HG03045 (cell line): ENCODE measurements around the gene CKB.

Source experiments
- ATAC-seq: cut with Tn5 transposase; IDR thresholded peaks from one replicate; pipeline ENCODE4 v1.9.1; 2021; ENCODE audit warnings: mild to moderate bottlenecking, moderate library complexity; ENCODE audit not compliant: unreplicated experiment

The CKB gene

DNA sequence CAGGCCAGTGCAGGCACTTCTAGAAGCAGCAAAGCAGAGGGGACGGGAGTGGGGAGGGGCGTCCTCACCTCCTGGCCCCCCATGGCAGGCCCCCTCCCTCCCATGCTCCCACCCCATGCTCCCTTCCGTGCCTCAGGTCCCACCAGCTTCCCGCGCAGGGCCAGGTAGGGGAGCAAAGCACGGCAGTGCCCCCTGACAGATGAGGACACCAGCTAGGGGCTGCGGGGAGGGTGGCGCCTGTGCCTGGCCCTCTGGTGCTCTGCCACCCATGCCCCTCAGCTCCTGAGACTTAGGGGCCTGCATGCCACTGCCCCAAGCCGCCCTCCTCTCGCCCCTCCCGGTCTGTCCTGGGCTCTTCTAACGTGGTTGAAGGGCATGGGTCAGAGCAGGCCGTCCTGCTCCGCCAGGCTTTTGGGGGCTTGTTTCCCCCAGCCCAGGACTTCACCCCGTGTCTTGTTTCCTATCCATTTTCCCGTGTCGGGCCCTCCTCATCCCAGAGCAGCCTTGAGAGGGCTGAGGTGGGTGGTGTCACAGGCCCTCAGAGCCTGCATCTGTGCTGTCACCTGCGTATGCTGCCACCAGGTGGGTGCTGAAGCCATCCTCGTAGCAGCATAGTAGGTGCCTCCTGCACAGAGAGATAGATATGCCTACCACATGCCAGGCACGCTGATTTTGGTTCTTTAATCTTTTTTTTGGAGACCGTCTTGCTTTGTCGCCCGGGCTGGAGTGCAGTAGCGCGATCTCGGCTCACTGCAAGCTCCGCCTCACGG, 16.6 kb upstream of the CKB start:
- ATAC-seq: no peak

DNA sequence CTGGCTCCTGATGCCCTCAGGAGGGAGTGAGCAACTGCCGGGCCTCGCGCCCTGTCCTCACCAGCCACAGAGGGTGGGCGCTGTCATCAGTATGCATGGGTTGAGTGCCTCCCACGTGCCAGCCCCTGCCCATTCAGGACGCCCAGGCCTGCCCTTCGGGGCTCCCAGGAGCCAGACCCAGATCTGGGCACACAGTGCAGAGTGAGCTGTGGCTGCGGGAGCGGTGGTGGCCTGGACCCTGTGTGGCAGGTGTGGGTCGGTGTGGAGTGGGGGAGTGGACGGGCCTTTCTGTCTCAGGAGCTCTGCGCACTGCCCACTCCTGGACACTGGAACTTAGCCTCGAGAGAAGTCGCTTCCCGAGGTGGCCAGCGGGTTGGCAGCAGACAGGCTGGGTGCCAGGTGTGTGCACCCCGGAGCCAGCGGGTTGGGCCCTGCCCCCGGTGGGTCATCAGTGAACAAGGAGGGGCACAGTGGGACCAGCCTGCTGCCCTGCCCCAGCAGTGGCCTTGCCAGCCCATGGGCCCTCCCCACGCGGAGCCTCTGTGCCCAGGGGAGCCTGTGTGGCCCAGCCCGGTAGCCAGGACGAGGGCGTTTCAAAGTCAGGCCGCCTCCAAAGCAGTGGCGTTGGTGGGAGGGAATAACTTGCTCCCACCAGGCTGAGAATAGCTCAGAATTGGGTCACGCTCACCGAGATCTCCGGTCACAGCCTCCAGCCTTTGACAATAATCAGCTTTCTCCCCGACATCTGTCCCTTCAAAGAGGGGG, 15.8 kb upstream of the CKB start:
- no peak for ATAC-seq

DNA sequence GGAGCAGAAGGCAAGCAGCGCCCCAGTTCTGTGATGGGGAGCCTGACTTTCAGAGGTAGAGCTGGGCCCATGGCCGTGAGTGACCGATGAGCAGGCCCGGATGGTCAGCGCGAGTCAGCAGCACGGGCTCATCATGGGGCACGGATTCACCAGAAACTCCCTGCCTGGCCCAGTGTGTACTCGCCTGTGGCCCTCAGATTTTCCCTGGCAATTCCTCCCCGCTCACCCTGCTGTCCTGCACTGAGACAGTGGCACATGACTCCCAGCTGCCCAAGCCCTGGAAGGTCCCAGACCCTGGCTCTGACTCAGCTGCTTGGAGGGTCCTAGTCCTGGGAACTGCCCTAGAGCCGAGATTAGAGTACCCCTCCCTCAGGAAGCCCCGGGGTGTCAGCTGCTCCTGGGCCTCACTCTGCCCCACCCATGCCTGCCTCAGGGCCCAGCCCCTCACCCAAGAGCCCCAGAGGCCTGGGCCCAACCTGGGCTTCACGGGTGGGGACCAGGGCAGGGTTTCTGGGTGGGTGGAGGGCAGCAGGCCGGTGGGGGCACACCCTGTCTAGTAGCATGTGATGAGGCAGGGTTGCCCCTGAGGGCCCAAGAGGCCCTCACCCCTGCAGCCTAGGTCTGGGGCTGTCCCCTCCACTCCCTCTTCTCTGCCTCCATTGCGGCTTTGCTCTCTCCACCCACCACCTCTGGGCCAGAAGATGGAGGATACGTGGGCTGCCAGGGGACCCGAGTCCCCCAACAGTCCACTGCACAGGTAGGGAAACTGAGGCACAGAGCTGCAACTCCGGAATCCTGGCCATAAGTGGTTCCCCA, 14.8 kb upstream of the CKB start:
- no peak for ATAC-seq

DNA sequence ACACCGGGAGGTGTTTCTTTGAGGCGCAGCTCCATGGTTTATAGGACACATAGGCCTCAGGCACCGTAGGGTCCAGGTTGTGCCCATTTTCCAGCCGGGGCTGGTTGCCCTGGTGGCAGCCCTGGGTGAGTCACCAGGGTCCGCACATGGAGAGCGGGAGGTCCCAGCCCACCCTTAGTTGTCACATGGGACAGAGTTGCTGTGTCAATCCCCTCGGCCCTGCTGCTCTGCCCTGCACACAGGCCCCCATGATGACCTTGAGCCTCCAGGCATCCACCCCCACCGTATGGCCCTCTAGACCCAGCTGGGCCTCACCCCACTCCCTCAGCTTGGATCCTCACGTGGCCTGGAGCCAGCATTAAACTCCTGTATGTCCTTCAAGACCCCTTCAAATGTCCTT, 14.1 kb upstream of the CKB start:
- no peak for ATAC-seq

DNA sequence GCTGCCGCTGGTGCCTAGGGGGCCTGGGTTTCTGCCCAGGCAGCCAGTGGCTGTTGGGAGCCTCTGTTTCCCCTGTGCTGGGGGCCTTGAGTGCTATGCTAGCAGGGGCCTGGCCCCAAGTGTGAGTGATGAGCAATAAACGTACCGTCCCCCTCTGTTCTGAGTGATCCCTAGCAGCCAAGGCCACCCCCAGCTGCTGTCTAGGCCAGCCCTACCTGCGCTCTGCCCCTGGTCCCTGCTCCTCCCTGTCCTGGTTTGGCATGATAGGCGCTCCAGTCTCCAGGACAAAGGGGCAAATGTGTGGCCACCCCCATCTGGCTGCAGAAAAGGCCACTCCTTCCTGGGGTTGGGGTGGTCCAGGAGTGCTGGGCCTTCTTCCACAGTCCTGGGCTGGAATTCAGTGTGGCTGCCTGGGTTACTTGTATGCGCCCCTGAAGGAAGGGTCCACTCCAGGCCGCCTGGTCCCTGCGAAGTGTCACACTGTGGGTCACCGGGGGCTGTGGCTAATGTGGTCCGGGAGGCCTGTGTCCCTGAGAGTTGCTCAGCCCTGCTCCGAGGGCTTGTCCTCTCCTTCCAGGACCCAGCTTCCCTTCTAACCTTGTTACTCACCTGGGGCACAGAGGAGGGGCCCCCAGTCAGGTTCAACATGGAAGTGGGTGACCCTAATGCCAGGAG, 13.4 kb upstream of the CKB start:
- no peak for ATAC-seq

DNA sequence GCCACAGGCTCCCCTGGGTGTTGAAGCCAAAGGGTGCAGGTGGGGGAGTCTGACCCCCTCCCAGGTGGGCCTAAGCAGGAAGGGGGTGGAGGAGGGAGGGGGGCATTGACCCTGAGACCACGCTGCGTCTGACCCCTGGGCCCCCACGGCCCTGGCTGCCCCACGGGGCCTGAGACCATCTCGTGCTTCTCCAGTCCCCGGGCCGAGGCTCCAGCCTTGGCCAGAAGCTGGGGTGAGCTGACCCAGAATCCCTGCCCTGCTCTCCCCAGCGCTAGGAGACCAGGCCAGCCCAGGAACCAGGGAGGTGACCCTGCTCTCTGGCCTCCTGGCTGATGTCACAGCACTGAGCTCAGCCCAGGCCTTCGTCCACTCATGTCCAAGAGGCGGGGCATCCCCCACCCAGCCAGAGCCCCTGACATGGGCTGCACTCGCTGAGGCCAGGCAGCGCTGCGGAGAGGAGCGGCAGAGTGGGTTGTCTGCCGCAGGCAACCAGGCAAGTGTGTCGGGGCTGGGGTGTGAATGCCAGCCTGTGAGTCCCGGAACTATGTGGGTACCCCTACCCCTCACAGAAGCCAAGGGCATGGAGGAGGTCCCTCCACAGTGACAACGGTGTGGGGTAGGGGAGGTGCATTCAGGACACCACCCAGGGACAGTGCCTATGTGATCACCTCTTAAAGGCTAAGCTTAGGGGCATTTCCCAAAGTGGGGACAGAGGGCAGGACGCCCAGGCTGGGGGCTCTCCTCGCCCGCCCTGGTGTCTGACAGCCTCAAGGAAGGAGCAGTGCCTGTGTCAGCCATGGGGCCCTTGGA, 12.7 kb upstream of the CKB start:
- no peak for ATAC-seq

DNA sequence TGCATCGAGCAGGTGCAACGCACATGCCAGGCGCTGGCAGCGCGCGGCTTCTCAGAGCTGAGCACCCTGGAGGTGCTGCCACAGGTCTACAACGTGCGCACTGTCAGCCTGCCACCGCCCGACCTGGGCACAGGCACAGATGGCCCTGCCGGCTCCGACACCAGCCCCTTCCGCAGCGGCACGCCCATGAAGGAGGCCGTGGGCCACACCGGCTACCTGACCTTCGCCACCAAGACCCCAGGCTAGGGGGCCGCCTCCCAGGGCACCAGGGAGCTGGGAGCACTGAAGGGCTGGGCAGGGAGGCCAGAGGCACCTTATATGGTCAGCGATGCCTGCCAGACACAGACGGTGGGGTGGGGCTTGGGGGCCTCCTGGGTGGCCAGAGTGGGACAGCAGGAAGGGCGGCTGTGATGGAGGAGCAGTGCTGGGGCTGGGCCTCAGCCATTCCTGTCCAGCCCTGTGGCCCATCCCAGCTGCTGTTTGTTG, 12.0 kb upstream of the CKB start:
- ATAC-seq: no peak

DNA sequence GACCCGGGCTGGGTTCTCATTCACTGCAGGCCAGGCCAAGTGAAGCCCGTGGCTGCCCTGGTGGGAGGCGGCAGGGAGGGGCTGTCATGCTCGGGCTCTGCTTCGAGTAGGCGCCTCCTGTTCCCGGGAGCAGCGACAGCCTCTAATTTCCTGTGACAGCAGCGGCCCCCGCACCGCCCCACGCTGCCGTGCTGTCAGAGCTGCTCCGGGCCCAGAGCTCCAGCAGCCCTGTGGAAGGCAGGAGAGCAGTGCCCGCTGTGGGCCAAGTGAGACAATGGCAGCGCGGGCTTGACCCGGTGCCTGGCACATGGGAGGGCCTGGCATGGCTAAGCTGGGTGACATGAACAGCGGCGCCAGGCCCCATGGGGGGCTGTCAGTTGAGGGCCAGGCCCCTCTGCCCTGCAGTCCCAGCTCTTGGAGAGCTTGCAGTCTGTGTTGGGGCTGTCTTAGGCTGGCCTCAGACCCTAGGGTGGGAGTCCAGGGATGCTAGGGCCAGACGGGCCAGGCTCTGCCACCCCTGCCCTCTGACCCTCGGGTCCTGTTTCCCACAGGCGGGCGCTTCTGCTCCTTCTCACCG, 11.5 kb upstream of the CKB start:
- ATAC-seq: no peak

DNA sequence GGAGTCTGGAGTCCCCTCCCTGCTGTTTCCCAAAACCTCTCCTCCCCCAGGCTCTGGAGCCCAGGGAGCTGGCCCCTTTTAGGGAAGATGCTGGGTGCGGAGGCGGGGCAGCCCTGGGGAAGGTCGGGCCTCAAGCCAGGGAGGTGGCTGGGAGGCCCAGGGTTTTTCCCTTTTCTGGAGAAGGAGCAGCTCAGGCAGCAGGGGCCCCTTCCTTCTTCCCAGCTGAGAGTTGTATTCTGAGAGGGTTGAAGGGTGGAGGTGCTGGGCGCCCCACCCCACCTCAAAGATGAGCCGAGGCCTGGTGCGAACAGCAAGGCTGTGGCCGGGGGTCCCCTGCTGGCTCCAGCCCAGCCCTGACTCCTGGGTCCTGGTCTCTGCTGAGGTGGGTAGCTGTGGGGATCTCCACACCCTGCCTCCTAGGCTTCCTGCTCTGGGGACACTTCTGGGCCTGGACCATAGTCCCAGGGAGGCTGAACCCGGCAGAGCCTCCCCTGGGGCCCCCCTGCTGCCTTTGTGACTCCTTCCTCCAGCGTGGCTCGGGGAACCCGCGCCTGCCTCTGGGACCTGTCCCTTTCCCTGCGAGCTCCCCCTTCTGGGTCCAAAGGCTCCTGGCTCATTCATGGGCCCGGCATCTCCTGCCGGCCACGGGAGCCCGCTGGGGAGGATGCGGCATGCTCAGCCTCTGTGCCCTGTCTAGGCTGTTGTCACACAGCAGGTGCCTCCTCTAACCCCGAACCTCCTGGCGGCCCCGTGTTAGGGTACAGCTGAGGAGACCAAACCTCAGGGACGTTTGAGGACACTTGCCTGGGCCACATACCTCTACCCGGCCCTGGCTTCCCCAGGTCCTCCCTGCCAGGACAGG, 10.7 kb upstream of the CKB start:
- no peak for ATAC-seq

DNA sequence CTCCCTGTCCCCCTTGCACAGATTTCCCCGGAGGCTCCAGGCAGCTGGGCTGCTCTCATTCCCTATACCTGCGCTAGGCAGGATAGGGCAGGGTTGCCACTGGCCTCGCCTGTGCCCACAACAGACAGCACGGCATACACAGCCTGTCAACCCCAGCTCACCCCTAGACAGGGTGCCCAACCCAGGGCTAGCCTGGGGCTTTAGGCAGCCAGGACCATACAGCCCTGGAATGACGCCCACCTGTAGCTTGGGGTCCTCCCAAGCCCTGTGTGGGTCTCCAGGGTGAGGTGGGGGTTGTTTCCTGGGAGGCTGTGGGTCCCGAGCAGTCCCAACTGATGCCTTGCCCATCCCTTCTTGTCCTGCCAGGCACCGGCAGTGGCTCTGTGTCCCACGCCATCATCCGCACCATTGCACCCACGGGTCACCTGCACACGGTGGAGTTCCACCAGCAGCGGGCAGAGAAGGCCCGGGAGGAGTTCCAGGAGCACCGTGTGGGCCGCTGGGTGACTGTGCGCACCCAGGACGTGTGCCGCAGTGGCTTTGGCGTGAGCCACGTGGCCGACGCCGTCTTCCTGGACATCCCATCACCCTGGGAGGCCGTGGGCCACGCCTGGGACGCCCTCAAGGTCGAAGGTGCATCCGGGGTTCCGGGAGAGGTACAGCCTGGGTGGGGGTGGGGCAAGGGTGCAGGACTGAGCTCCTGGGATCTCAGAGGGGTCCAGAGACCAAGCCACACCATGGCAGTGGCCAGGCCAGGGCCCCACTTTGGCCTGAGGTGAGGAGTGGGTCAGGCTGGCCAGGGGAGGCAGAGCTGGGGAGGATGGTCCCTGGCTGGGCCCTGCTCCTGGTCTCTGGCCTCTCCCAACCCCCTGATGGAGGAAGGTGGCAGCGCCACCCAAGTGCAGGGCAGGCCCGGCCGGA, 9.8 kb upstream of the CKB start:
- no peak for ATAC-seq

DNA sequence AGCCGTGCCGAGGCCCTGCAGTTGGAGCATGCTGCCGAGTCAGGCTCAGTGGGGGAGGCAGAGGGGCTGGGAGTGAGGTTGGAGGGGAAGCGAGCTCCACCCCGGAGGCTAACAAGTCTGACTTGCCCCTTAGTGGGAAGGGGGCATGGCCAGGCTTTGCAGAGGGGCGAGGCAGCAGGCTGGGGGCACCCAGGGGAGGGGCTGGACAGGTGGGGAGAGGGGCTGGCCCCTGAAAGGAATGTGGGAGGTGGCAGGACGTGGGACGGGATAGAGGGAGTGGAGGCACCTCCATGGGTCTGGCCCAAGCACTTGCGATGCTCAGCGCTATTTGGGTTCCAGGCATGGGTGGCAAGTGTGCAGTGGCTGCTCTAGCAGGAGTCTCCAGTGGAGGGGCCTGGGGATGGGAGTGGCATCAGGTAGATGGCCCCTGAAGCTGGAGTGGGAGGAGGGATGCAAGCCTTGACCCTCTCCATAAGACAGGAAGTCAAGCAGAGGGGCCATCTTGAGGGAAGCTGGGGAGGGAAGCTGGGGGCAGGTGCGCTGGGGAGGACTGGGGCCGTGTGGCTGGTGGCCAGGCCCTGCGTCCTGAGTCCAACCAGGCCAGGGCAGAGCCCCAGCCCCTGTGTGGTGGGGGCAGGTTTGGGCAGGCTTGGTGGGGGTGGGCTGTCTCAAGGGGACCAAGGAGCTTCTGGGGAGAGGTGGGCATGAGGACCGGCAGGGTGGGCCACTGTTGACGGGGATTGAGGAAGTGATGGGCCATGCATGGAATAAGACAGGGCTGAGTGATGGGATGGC, 9.0 kb upstream of the CKB start:
- ATAC-seq: no peak

DNA sequence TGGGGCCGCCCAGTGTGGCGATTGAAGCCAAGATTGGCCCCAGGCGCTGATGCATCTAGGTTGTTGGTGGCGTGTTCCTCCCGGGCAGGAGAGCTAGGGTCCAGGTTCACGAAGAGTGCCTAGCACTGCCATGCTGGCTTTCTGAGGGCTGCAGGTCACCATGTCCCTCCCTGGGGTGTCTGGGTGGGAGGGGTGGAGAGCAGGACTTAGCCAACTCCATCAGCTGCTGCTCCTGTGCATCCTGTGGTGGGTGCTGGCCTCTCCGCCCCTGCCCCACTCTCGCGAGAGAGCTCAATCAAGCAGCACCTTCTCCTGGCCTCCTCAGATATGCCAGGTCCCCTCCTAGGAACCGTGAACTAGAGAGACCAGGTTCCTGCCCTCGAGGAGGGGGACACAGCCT, 8.2 kb upstream of the CKB start:
- ATAC-seq: no peak

DNA sequence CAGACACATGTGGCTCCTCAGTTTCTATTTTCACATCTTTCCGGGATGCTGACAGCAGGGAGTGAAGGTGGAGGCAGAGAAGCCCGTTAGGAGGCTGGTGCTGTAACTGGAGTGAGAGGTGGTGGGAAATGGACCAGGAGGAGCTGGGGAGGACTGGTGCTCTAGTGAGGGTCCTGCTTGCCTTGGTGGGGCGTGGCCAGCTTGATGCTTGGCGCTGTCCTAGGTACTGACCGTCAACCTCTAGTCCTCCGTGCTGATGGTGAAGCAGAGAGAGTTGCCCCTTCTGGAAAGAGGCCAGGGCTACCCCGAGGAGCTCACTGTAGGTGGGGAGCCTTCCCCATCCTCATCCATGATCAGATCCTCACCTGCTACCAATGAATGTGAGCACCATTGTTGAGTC, 7.8 kb upstream of the CKB start:
- no peak for ATAC-seq

DNA sequence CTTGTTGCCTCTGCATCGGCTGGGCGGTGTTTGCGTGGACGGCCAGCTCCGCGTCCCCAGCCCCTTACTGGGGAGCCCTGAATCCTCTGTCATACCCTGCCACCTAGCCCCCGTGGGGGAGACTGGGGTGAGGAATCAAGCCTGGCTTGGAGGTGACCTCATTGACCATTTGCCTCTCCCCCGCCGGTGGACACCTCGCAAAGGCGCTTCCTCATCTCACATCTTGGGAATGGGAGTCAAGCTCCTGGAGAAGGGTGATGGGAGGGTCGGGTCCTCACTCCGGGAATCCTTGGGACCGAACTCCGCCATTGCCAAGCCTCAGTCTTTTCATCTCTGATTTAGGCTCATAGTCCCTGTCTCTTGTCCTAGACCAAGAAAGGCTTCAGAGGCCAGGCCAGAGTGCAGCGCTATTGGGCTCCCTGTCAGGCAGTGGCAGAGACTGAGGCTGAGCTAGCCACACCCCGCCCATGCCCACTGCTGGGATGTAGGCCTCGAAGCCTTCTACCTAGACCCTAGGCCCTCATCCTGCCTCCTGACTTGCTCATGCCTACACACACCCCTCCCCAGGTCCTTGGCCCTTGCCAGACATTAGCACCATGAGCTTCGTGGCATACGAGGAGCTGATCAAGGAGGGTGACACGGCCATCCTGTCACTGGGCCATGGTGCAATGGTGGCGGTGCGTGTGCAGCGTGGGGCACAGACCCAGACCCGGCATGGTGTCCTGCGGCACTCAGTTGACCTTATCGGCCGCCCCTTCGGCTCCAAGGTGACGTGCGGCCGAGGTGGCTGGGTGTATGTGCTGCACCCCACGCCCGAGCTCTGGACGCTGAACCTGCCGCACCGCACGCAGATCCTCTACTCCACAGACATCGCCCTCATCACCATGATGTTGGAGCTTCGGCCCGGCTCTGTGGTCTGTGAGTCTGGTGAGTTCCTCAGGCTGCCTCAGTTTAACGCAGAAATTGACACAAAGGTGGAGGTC, 7.0 kb upstream of the CKB start:
- no peak for ATAC-seq

DNA sequence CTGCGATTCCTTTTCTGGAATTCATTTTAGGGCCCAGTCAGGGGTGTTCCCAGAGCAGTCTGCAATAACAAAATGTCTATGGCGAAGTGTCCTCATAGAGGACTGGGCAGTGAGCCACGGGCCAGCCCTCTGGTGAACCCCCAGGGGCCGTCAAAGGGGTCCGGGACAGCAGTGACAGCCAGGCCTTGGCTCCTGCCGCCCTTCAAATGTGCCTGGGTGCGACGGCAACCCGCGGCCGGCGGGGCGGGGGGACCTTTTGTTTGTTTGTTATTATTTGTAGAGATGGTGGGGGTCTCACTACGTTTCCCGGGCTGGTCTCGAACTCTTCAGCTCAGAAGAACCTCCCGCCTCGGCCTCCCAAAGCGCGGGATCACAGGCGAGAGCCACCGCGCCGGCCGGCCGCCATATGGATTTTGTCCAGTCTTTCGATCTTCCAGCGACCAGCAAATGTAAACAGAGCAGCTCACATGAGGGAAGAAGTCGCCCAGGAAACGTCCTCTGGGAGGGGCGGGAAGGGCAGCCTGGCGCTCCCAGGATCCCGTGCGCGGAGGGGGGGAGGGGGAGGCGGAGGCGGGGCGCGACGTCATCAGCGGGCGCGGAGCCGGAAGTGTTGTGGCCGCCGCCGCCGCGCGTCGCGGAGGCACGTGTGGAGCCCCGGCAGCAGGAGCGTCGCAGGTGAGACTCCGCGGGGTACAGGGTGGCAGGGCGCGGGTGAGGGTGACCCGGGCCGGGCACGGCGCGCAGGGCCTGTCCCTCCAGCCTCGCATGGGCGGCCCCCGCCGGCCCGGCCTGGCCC, 6.2 kb upstream of the CKB start, which contains the start of gene TRMT61A:
Gene TRMT61A, plus strand, starts transcription at position 610 of the 796 bp plus-strand sequence. CDS start 783 bp downstream, outside the sequence.
- ATAC-seq: peak; percentile 40
